H1 (cell line): ENCODE results near the gene RFC3. TPM values are rescaled to one million over a fixed set of nuclear protein-coding genes. Genes with fewer than 3 reads are reported as not detected.

Source experiments
- CBX5 ChIP-seq: fragments of 300-800, 300-1000 bp; sonication (generic); IDR thresholded peaks from 2 replicates; pipeline ENCODE4 v1.7.1; 2016; ENCODE audit warnings: antibody characterized with exemption, low read length, low read depth
- CHD1 ChIP-seq: IDR thresholded peaks from 2 replicates; pipeline ENCODE4 v1.6.1; 2012; ENCODE audit warnings: low read depth, low read length, improper control_type of control experiment
- GTF2F1 ChIP-seq: IDR thresholded peaks from 2 replicates; pipeline ENCODE4 v1.6.1; 2012; ENCODE audit warnings: low read depth, low read length, improper control_type of control experiment, borderline replicate concordance
- MAFK ChIP-seq: IDR thresholded peaks from 2 replicates; pipeline ENCODE4 v1.6.1; 2012; ENCODE audit warnings: low read depth, mild to moderate bottlenecking, improper control_type of control experiment, low read length
- SIX5 ChIP-seq: IDR thresholded peaks from 2 replicates; pipeline ENCODE4 v1.6.1; 2011; ENCODE audit warnings: mild to moderate bottlenecking, low read depth, low read length
- SP1 ChIP-seq: IDR thresholded peaks from 2 replicates; pipeline ENCODE4 v1.6.1; 2011; ENCODE audit warnings: low read depth, low read length
- SUZ12 ChIP-seq: fragments of 200-600 bp; sonication (generic); IDR thresholded peaks from 2 replicates; pipeline ENCODE4 v1.6.1; 2012; ENCODE audit warnings: mild to moderate bottlenecking, inconsistent platforms, low read length, moderate library complexity, mixed read lengths
- TEAD4 ChIP-seq: IDR thresholded peaks from 2 replicates; pipeline ENCODE4 v1.6.1; 2012; ENCODE audit warnings: low read depth, low read length, inconsistent platforms, mixed read lengths
- ZNF274 ChIP-seq: IDR thresholded peaks from 2 replicates; pipeline ENCODE4 v1.7.0; 2012; ENCODE audit warnings: low read length, borderline replicate concordance; ENCODE audit errors: extremely low read depth
- polyA plus RNA-seq, 7 experiments: library from polyadenylated mRNA; depleted of rRNA in 3 of 7; stranded (reverse) in 5 of 7; unstranded in 2 of 7; fragments of >200 nt in 5 of 7; fragments of 200-250 nt in 2 of 7; gene quantifications; 1 replicate in 5 of 7; 2 replicates in 1 of 7; 4 replicates in 1 of 7; pipeline versions ENCODE4 v1.2.1 to v1.2.3, GENCODE V29; 2011 to 2013; ENCODE audit warnings: missing spikeins in 2 of 7, mixed read lengths in 2 of 7
- total RNA-seq: library from RNA; stranded (reverse); fragmentation: NEBNext Ultra II Directional; extraction: Animal tissue kit (Norgen Biotek cat#: 25700); gene quantifications from 2 replicates; pipeline ENCODE4 v1.2.1, GENCODE V29; 2021
- TF ChIP-seq, protein P1 (sequence below): fragments of 300-600 bp; sonication (generic); IDR thresholded peaks from 2 replicates; pipeline ENCODE4 v1.7.1; 2012; ENCODE audit warnings: low read length, moderate library complexity, mild to moderate bottlenecking, inconsistent platforms; ENCODE audit not compliant: insufficient replicate concordance
- TF ChIP-seq, protein P2 (sequence below): IDR thresholded peaks from 2 replicates; pipeline ENCODE4 v1.6.1; 2012; ENCODE audit warnings: inconsistent platforms

The RFC3 gene
- total and polyA plus RNA-seq, 2 of the 8 experiments (the other 6 are each of a cell fraction or from before 2014, with no cell fraction given): 26.4 to 45.6 TPM

DNA sequence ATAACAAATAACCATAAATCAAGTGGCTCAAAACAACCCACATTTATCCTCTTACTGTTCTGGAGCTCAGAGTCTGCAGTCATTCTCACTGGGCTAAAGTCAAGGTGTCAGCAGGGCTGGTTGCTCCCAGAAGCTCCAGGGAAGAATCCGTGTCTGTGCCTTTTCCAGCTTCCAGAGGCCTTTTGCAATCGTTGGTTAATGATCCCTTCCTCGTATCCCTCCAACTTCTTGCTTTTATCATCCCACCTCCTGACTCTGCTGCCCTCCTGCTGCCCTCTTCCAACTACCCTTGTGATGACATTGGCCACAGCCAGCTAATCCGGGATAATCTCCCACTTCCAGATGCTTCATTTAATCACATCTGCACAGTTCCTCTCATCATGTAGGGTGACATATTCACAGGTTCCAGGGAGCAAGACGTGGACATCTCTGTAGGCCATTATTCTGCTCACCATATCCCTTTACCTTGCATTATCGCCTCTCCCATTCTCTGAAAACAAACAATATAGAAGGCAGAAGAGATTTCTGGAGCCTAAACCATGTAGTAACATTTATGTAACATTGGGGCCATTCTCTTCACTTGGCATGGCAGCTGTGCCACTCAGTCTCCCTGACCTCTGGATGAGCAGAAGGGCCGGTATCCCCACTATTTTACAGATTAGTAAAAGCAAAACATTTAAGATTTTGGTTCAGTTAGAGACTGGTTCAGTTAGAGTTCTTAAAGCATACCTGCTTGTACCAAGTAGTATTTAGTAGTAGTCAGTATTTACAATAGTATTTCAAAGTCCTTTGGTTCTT is 53.5 kb downstream of the RFC3 start (continued):
- TF ChIP-seq, protein P1, sequence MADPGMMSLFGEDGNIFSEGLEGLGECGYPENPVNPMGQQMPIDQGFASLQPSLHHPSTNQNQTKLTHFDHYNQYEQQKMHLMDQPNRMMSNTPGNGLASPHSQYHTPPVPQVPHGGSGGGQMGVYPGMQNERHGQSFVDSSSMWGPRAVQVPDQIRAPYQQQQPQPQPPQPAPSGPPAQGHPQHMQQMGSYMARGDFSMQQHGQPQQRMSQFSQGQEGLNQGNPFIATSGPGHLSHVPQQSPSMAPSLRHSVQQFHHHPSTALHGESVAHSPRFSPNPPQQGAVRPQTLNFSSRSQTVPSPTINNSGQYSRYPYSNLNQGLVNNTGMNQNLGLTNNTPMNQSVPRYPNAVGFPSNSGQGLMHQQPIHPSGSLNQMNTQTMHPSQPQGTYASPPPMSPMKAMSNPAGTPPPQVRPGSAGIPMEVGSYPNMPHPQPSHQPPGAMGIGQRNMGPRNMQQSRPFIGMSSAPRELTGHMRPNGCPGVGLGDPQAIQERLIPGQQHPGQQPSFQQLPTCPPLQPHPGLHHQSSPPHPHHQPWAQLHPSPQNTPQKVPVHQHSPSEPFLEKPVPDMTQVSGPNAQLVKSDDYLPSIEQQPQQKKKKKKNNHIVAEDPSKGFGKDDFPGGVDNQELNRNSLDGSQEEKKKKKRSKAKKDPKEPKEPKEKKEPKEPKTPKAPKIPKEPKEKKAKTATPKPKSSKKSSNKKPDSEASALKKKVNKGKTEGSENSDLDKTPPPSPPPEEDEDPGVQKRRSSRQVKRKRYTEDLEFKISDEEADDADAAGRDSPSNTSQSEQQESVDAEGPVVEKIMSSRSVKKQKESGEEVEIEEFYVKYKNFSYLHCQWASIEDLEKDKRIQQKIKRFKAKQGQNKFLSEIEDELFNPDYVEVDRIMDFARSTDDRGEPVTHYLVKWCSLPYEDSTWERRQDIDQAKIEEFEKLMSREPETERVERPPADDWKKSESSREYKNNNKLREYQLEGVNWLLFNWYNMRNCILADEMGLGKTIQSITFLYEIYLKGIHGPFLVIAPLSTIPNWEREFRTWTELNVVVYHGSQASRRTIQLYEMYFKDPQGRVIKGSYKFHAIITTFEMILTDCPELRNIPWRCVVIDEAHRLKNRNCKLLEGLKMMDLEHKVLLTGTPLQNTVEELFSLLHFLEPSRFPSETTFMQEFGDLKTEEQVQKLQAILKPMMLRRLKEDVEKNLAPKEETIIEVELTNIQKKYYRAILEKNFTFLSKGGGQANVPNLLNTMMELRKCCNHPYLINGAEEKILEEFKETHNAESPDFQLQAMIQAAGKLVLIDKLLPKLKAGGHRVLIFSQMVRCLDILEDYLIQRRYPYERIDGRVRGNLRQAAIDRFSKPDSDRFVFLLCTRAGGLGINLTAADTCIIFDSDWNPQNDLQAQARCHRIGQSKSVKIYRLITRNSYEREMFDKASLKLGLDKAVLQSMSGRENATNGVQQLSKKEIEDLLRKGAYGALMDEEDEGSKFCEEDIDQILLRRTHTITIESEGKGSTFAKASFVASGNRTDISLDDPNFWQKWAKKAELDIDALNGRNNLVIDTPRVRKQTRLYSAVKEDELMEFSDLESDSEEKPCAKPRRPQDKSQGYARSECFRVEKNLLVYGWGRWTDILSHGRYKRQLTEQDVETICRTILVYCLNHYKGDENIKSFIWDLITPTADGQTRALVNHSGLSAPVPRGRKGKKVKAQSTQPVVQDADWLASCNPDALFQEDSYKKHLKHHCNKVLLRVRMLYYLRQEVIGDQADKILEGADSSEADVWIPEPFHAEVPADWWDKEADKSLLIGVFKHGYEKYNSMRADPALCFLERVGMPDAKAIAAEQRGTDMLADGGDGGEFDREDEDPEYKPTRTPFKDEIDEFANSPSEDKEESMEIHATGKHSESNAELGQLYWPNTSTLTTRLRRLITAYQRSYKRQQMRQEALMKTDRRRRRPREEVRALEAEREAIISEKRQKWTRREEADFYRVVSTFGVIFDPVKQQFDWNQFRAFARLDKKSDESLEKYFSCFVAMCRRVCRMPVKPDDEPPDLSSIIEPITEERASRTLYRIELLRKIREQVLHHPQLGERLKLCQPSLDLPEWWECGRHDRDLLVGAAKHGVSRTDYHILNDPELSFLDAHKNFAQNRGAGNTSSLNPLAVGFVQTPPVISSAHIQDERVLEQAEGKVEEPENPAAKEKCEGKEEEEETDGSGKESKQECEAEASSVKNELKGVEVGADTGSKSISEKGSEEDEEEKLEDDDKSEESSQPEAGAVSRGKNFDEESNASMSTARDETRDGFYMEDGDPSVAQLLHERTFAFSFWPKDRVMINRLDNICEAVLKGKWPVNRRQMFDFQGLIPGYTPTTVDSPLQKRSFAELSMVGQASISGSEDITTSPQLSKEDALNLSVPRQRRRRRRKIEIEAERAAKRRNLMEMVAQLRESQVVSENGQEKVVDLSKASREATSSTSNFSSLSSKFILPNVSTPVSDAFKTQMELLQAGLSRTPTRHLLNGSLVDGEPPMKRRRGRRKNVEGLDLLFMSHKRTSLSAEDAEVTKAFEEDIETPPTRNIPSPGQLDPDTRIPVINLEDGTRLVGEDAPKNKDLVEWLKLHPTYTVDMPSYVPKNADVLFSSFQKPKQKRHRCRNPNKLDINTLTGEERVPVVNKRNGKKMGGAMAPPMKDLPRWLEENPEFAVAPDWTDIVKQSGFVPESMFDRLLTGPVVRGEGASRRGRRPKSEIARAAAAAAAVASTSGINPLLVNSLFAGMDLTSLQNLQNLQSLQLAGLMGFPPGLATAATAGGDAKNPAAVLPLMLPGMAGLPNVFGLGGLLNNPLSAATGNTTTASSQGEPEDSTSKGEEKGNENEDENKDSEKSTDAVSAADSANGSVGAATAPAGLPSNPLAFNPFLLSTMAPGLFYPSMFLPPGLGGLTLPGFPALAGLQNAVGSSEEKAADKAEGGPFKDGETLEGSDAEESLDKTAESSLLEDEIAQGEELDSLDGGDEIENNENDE: no peak
- TF ChIP-seq, protein P2, sequence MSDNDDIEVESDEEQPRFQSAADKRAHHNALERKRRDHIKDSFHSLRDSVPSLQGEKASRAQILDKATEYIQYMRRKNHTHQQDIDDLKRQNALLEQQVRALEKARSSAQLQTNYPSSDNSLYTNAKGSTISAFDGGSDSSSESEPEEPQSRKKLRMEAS: no peak
- no peak for TF ChIP-seq GTF2F1
- no peak for TF ChIP-seq SIX5
- TF ChIP-seq SP1: no peak
- TF ChIP-seq CBX5: no peak
- TF ChIP-seq ZNF274: no peak
- TF ChIP-seq CHD1: no peak
- TF ChIP-seq TEAD4: no peak
- TF ChIP-seq SUZ12: no peak
- no peak for TF ChIP-seq MAFK
